GM21526 (cell line): ENCODE results near the gene AMER2.

ENCODE experiments used
- ATAC-seq: cut with Tn5 transposase; IDR thresholded peaks from one replicate; pipeline ENCODE4 v1.9.1; 2021; ENCODE audit warnings: moderate library complexity; ENCODE audit not compliant: unreplicated experiment, low FRiP score

Gene AMER2, protein sequence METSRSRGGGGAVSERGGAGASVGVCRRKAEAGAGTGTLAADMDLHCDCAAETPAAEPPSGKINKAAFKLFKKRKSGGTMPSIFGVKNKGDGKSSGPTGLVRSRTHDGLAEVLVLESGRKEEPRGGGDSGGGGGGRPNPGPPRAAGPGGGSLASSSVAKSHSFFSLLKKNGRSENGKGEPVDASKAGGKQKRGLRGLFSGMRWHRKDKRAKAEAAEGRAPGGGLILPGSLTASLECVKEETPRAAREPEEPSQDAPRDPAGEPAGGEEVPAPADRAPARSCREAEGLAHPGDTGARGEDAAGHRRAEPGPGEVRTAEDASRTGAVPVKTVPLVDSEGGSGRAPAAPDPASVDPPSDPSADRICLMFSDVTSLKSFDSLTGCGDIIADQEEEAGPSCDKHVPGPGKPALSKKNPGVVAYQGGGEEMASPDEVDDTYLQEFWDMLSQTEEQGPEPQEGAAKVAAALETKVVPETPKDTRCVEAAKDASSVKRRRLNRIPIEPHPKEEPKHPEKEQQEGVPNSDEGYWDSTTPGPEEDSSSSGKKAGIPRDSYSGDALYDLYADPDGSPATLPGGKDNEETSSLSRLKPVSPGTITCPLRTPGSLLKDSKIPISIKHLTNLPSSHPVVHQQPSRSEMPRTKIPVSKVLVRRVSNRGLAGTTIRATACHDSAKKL

GRCh38 chr13:25171517-25172302, at the start of gene AMER2:
Gene AMER2 (minus strand): TSS chr13:25172288. CDS start chr13:25171619, 669 bp downstream.
- no peak for ATAC-seq

GRCh38 chr13:25218019-25218418, 45.9 kb upstream of the AMER2 start:
- ATAC-seq = no peak

DNA sequence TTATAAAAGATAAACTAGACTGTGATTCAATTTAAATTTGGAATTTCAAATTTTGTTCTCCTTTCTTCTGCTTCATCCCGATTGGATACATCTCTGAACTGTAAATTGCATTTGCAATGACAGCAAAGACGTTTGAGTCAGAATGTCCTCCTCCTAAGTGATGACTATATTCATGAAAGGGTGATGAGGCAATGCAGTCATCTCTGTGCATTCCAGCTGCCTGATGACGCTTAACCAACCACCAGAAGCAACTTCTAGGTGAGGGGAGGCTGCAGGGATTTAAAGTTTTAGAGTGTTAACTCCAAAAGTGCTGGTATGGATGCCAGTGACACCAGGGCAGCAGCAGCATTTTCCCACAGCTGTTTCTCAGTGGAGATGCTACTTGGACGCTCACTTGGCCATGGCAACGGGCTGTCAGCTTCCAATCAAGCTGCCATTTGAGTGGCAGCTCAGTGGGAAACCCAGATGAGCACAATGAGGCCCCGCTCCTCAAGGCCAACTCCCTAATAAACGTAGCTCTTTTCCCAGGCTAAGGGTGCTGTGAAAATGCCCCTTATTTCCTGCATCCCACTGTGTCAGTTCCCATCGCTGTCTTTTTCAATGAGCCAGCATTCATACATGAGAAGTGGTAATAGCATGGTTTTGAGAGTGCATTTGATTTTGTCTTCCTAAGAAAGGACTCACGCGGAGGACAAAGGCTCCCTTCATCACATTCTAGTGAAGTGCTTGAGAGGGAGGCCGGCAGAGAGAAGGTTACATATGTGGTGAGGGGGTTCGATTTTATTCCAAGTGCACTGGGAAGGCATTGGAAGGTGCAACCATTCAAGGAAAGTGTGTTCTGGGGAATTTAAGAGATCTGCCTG, 45.2 kb upstream of the AMER2 start:
- no peak for ATAC-seq

- no peak for ATAC-seq
These were observed 43.1 kb upstream of the AMER2 start for GRCh38 chr13:25215253-25215575.

DNA sequence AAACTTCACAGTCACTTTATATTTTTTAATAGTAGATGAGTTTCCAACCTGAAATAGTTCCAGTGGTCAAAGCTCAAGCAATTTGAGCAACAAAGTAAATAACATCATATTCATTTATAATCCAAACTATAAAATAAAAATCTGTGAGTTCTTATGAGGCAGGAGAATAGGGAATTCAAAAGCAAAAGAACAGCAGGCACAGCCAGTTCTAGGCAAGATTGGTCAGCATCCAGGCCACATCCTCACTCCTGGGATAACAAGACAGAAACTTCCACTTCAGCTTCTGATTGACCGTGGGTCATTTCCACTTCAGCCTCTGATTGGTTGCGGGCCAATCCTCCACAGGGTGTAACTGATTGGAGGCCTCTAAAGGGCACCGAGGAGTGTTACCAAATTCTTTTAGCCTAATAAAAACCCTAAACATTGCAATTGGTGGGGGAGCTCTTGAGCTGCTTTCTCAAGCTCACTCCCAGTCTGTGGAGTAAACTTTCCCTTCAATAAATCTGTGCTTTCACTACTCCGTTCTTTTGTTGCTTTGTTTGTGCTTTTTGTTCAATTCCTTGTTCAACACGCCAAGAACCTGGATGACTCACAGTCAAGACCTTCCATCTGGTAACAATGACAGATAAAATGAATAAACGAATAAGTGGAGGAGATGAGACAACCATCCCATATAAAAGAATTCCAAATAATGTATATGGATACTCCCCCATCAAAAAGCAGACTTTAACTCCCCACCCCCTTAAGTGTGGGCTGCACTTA, 42.6 kb upstream of the AMER2 start:
- no peak for ATAC-seq

- ATAC-seq = no peak
These were observed 41.6 kb upstream of the AMER2 start for GRCh38 chr13:25213715-25214114.

DNA sequence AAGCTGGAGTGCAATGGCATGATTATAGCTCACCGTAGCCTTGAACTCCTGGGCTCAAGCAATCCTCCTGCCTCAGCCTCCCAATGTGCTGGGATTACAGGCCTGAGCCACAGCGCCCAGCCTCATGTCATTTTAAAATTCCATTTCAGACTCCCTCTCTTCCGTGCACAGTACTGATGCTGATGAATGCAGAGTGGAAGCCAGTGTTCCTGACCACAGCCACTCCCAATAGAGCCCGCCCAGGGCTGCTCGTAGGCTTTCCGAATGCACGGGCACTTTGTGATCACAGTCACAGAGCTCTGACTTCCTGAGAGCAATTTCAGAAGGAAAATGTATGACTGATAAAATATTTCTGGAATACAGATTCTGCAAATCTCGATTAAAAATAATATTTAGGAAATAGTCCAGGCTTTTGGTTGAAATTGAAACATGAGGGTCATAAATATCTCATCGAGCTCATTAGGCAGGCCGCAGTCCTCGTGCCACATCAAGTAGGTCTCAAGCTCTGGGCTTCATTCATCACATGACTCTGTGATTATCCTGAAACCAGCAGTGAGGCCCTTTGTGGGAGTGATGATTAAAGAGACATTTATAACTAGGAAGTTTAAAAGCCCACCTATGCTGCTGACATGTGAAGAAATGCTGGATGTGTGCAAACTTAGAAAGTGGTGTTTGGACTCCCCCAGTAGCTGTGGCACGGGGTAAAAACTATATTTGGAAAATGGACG, 38.9 kb upstream of the AMER2 start:
- ATAC-seq = no peak

DNA sequence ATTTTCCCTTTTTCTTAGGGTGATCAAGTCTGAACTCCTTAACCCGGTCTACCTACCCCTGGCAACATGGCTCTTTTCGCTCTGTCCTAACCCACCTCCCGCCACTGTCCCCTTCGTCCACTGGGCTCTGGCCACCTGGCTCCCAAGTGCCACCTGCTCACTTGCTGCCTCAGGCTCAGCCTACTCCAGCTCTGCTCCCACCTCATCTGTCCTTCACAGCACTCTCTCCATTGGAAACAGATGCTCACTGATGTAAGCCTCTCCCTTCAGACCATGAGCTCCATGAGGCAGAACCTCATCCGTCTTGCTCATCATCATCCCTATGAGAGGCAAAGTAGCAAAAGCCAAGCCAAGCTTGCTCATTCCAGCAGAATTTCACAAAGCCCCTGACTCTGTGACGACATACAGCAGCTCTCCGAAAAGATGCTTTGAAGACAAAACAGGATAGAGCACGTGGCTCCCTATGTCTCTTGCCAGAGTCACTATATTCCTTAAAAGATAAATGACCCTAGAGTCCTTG, 35.3 kb upstream of the AMER2 start:
- ATAC-seq = no peak

GRCh38 chr13:25204863-25205262, 32.8 kb upstream of the AMER2 start:
- ATAC-seq = no peak

DNA sequence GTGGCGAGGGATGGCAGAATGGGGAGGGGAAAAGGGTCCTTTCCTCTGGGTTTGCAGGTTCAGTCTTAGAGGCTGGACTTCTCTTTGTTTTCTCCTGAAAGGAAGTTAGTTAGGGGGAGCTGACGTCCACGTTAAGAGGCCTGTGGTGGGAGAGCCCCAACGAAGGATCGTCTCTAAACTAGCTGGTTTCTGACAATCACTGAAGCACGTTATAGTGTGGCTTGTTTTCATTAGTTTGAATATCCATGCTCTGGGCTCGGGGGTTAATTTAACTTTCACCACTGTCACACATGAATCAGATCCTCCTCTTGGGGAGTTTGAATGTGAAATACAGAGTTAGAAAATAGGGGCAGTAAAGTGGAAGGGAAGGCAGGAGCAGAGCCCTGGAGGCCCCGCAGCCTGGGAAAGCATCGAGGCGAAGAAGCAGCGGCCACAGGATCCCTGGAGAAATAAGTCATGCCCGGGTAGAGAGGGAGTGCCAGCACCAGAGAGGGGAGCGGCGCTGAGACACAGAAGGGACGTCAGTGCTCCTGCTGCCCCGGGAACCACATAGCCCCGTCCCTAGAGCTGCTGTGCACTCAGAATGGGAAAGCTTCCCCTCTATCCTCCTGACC, 31.1 kb upstream of the AMER2 start:
- no peak for ATAC-seq

- no peak for ATAC-seq
These were observed 28.7 kb upstream of the AMER2 start for GRCh38 chr13:25200783-25201182.

DNA sequence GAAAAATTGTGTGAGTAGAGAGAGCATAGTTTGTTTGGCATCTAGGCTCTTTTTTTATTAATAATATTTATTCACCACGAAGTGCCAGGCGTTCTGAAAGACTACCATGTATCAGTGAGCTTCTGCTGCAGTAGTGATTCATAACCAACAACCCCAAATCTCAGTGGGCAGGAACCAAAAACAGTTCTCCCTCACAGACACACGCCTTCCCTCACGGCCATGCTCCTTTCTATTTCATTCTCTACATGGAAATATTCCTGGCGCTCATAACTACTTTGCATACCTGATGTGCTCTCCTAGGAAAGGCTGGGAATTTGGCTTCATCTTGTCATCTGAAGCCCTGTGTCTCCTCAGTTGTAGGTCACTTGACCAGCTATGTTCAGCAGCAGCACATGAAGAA, 26.6 kb upstream of the AMER2 start:
- ATAC-seq = no peak

GRCh38 chr13:25196971-25197370, 24.9 kb upstream of the AMER2 start:
- ATAC-seq = no peak

DNA sequence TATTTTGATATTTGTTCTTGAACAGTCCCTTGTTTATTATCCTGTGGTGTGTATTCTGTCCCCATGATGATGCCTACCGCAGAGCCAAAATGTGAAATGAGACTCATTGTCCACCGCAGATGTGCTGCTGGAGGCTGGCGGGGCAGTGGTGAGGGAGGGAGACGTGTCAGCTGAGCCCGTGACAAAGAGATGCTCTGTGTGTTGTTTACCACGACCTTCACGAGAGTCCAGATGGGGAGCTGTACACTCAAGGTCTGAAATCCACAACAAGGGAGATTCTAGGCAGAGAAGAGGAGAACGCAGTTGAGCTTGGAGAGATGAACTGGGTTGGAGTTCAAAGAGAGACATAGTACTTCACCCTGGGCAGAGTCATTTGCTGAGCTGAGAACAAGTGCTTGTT, 20.8 kb upstream of the AMER2 start:
- ATAC-seq = no peak

DNA sequence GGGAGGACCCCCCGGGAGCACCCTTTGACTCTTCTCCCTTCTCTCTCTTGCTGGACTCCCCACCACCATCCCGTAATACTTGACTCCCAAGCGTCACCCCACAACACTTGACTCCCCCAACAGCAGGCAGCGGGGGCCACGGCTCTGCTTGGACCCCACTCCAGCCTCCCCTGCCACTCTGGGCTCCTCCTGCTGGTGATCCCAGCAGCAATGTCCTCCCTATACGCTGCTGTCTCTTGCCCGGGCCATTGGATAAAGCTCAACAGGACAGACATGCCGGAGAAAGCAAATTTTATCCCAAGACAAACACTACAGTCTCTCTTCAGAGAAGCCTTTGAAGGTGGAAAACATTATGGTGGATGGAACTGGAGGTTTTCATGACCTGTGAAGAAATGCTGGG, 20.4 kb upstream of the AMER2 start:
- no peak for ATAC-seq

- ATAC-seq = no peak
These were observed 20.0 kb upstream of the AMER2 start for GRCh38 chr13:25192052-25192451.

DNA sequence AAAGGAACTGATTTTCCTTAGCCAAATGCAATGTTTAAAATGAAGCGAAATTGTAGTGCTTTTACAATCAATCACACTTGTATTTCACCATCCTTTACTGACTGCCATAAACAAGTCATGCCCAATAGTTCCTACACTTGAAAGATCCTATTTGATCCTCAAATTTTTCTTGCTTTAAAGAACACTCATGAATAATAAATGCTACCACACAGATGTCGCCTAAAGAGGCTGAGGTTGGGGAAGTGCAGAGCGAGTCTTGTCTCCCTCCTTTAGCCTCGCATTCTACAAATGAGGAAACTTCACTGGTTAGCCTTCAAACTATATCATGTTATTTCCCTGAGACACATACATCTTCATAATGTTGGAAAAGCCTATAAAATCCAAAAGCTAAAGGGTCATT, 18.7 kb upstream of the AMER2 start:
- no peak for ATAC-seq

GRCh38 chr13:25190256-25190655, 18.2 kb upstream of the AMER2 start:
- ATAC-seq = no peak

- ATAC-seq = no peak
These were observed 15.5 kb upstream of the AMER2 start for GRCh38 chr13:25187596-25187995.
